ENCODE measurements around the gene CXXC5. TPM values are rescaled to one million over a fixed set of nuclear protein-coding genes. Genes with fewer than 3 reads are reported as not detected.

Gene CXXC5
- total RNA-seq, 1 donor from 2014 or later, result 1.5 TPM

DNA sequence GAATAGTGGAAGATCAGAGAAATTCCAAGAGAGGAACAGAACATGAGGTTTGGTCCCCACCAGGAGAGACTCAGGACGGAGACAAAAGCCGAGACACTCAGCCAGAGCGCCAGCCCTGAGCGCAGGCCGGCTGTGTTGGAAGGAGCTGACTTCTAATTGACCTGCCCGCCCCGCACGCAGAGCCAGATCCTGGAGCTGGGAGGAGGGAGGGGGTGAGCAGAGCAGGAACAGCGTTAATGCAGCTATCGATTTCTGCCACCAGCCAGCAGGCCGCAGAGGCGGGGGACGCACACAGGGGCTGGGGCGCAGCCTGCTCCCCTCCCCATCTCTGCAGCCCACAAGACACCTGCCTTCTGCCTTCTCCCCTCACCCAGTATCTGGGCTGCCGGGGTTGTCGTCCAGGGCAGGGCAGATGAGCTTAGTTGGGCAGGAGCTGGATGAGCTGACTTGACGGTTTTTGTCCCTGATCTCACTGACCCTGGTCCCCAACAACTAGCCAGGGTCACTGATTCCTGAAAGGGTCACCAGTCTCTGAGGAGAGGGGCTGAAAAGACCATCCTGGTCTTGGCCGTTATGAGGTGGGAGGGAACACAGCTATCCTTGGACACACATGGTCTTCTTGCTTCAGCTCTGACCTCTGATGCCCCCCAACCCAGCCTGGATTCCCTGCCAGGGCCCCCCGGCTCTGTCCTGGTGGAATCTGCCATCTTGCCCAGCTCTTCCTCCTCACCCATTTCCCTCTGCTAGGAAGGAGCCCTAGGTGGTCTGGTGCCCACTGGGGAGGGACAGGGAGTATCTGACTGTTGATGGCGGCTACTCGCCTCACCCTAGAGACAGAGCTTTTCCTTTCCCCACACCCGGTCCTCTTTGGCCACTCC, 29.8 kb downstream of the CXXC5 start:
- intact Hi-C loops (cut with micrococcal nuclease), result no loop called here

GRCh38 chr5:139678751-139679750, 30.9 kb downstream of the CXXC5 start:
- intact Hi-C loops (cut with micrococcal nuclease), result no loop called here

GRCh38 chr5:139680368-139681111, 32.4 kb downstream of the CXXC5 start:
- intact Hi-C loops (cut with micrococcal nuclease), result no loop called here

GRCh38 chr5:139681112-139681458, 32.9 kb downstream of the CXXC5 start:
- intact Hi-C loops (cut with micrococcal nuclease), result no loop called here

- intact Hi-C loops (cut with micrococcal nuclease), result no loop called here
These were observed 33.3 kb downstream of the CXXC5 start for GRCh38 chr5:139681466-139681865.

DNA sequence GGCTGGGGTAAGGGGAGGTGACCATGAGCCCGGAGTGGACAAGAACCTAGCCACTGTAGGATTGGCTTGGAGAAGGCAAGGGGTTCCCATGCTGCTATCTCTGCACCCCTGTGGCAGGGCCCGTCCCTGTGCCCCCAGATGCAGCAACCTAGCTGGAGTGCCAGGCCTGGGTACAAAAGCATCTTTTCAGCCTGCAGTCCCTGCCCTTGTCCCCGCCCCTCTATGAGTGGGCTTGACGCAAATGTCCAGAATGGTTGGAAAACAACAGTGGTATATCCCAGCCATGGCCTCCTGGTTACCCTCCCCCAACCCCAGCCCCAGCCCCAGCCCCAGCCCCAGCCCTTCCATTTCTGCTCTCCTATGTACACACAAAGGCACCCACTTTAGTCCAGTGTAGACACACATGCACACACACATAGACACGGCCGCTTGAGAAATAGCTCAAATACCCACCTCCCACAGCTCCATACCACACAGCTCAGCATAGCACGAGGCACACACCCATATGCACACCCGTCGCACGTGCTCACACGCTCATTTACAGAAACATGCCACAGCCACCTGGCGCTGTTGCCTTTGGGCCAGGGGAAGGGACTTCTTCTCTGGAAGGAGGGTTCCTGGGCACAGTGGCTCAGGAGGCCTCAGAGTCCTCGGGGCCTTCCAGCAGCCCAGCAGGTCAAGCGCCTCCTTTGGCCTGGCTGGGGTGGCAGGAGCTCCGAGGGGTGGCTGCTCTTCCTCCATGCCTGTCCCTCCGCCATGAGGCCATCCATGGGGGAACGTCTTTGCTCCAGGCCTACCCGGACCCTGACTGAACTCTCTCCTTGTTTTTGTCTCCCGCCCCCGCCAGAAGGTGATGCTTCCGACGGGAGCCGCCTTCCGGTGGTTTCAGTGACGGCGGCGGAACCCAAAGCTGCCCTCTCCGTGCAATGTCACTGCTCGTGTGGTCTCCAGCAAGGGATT, 34.1 kb downstream of the CXXC5 start:
- intact Hi-C loops (cut with micrococcal nuclease), result no loop called here

GRCh38 chr5:139683295-139684271, 35.4 kb downstream of the CXXC5 start:
- intact Hi-C loops (cut with micrococcal nuclease), result no loop called here

DNA sequence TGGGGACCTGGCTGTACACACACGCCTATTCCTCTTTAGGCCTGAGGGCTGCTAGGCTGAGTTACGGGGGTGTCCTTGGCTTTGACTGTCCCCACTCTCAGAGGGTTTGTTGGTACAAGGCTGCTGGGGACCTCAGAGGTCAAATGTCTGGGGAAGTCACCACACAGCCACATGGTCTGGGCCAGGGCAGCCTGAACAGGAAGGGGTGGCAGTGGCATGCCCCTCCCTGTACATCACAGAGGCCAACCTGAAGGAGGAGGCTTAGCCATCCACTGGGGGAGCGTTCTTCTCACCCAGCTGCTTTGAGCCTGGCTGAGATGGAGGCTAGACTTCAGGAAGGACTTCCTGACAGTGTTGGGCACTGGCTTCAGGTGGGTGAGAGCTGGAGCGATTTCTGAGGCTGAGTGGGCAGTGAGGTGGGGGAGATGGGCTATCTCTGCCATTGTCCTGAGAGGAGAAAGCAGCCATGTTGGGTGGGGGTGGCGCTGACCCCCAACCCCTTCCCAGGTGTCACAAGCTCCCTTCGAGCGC, 36.3 kb downstream of the CXXC5 start:
- intact Hi-C loops (cut with micrococcal nuclease), result no loop called here

DNA sequence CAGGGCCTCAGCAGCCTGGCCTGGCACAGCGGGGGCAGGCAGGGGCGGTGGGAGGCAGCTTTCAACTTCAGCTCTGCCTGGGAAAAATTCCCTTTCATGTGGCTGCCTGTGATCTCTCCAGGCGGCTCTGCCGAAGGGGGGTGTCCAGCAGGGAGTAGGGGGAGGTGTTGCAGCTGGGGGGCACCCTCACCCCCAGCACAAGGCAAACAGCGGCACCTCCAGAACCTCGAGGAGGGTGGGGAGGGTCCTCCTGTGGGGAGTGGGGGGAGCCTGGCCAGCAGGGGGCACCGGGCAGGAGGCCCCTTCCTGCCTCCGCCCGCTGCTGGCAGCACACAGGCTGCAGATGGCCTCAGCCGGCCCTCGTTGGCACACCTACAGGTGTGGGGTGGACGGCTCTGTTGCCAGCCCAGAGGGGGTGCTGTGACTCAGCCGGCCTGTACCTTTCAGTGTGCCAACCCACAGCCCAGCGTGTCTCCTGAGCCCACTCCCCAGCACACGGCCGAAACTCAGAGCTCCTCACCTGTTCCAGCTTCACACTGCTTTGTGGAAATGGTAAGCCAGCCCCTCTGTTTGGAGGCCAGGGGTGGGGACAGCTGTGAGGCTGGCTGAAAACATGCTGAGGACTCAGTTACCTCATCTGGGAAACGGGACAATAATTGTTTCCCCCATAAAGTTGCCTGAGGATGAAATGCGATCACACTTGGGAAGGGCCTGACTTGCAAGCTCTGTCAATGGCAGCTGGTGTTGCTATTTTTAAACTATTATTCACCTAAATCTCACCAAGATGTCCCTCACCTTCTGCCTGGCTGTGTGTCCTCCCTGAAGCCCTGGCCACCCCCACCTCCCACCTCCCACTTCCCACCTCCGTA, 37.0 kb downstream of the CXXC5 start:
- intact Hi-C loops (cut with micrococcal nuclease), result no loop called here

GRCh38 chr5:139685886-139686285, 37.7 kb downstream of the CXXC5 start:
- intact Hi-C loops (cut with micrococcal nuclease), result no loop called here

DNA sequence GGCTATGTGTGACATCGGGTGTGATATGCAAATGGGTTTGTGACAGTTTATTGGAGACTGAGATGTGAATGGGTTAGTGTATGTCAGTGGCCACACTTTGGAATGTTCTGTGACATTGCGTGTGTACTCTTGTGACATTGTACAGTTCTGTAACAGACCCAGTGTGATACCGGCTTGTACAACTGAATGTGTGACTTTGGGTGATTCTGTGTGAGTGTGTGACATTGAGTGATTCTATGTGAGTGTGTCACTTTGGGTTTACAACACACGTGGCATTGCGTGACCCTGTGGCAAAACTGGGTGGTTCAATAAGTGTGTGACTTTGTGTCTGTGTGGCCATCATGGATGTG, 38.2 kb downstream of the CXXC5 start:
- intact Hi-C loops (cut with micrococcal nuclease), result no loop called here

DNA sequence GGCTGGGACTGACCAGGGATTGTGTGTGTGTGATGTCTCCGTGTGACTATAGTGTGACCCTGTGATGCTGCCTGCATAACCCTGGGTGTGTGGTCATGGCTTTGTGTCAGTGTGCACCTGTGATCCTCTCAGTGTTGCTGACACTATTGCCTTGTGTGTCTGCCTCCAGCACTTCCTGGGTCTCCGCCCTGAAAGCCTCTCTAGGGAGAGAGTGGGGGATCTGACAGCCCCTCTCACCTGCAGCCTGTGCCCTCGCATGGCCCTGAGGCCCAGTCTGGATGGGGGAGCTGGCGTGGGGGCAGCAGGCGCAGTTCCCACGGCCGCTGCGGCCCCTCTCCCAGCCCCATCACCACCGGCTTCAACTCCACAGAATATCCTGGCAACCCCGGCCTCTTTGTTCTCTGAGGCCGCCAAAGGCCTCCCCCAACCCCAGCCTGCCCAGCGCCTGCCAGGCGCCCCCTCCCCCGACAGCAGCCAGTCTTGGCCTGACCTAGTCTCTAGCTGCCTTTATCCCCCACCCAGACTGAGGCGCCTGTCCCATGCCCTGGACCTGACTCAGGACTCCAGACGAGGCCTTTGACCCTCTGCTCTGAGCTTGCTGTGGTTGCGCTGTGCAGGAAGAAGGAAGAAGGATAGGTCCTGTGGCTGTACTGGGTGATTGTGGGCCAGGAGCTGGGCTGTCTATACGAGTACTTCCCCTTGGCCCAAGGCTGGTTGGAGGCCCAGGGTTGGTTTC, 38.7 kb downstream of the CXXC5 start:
- intact Hi-C loops (cut with micrococcal nuclease), result no loop called here

DNA sequence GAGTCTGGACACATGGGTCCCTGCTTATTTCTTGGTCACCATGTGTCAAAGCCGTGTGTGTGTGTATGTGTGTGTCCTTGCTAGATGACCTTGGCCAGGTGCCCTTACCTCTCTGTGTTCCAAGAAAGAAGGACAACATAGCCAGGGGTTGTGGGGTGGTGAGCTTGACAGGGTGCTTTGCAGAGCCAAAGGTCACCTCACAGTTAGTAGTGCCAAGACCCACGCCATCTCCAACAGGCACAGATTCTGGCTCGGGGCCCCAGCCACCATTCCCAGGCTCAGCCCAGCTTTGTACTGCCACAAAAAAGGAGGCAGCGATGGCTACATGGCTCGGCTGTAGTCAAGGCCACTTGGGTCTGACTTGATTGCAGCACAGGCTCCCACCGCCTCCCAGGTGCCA, 39.5 kb downstream of the CXXC5 start:
- intact Hi-C loops (cut with micrococcal nuclease), result no loop called here

DNA sequence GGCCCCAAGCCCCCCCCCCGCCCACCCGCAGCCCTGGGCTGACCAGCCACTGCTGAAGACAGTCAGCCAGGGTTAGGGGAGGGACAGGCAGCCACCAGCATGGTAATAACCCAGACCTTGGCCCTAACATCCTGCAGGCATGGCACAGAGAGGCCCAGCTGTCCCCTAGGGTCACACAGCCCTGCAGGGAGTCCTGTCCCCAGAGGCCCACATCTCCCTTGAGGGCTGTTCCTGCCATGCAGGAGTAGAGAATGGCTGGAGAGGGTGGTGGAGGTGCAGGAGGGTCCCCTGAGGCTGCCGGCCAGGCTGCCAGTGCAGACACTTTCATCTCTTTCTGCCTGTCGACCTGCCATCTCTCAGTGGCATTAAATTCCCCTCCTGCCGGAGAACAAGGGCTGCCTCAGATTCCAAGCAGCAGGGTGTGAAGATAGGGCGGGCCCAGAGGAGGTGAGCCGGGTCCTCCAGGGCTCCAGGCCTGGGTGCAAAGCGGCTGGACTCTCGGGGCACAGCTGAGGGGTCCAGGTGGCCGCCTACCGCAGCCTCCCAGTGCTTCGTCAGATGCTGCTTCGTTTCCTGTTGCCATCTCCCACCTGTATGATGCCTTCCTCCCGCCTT, 40.0 kb downstream of the CXXC5 start:
- intact Hi-C loops (cut with micrococcal nuclease), result no loop called here

- intact Hi-C loops (cut with micrococcal nuclease), result no loop called here
These were observed 40.7 kb downstream of the CXXC5 start for GRCh38 chr5:139688751-139689372.

- intact Hi-C loops (cut with micrococcal nuclease), result loop anchor here (1.0 kb wide), 3 partner anchors 56 to 267 kb away; no protein-coding TSS in a partner anchor
These were observed 41.5 kb downstream of the CXXC5 start for GRCh38 chr5:139689631-139690063.
